ENCODE data around the gene GNA14.
A peak's percentile ranks its signal among the peaks of the same experiment; 100 is the strongest.

GRCh38 chr9:77647267-77648233 lies 572 bp downstream of the GNA14 start:
- no peak for TF ChIP-seq CTCF (IDR thresholded peaks at IDR 0.05; ENCODE audit: extremely low read depth in 1 of 2, insufficient read depth in 1 of 2, low read depth in 1 of 2, low read length in 2 of 2)
- TF ChIP-seq, protein P1, sequence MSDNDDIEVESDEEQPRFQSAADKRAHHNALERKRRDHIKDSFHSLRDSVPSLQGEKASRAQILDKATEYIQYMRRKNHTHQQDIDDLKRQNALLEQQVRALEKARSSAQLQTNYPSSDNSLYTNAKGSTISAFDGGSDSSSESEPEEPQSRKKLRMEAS (IDR thresholded peaks at IDR 0.05; ENCODE audit: insufficient read depth, insufficient read length), result no peak
- no peak for TF ChIP-seq POLR2A (IDR thresholded peaks at IDR 0.05; ENCODE audit: low read depth, low read length)
- peak; percentile 69 for TF ChIP-seq EZH2 (IDR thresholded peaks at IDR 0.05; ENCODE audit: borderline replicate concordance, low read depth, low read length, severe bottlenecking)
- no peak for TF ChIP-seq FOS (IDR thresholded peaks at IDR 0.05; ENCODE audit: borderline replicate concordance, insufficient read depth, low read length)
- TF ChIP-seq POLR2AphosphoS5 (IDR thresholded peaks at IDR 0.05; ENCODE audit: insufficient read depth, low read depth, low read length), result no peak
- TF ChIP-seq MYC (IDR thresholded peaks at IDR 0.05; ENCODE audit: low read depth, low read length), result no peak
- no peak for TF ChIP-seq JUN (IDR thresholded peaks at IDR 0.05; ENCODE audit: borderline replicate concordance, insufficient read depth, insufficient read length, low read depth)
- no peak for TF ChIP-seq GATA2 (IDR thresholded peaks at IDR 0.05; ENCODE audit: insufficient read depth, insufficient read length, low read depth, low read length)
